Measurements from ENCODE around the gene TRIM38.

TRIM38 gene

DNA sequence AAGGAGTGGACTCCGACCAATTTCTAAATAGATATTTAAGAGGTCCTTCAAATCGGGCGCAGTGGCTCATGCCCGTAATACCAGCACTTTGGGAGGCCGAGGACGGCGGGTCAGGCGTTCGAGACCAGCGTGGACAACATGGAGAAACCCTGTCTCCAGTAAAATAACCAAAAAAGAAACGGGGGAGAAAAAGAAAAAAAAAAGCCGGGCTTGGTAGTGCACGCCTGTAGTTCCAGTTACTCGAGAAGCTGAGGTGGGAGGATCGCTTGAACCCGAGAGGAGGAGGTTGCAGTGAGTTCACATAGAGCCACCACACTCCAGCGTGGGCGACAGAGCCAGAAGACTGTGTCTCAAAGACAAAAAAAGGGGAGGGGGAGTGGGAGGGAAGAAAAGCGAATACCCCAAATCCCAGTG, 71.3 kb downstream of the TRIM38 start (continued):
- TF ChIP-seq, protein P1, sequence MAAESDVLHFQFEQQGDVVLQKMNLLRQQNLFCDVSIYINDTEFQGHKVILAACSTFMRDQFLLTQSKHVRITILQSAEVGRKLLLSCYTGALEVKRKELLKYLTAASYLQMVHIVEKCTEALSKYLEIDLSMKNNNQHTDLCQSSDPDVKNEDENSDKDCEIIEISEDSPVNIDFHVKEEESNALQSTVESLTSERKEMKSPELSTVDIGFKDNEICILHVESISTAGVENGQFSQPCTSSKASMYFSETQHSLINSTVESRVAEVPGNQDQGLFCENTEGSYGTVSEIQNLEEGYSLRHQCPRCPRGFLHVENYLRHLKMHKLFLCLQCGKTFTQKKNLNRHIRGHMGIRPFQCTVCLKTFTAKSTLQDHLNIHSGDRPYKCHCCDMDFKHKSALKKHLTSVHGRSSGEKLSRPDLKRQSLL (tag by site-specific recombination; IDR thresholded peaks at IDR 0.05) = peak; percentile 97
- 0 out of 2 replicates have a peak, but pooled peaks have one; percentile 3 for TF ChIP-seq ZXDB (tag by site-specific recombination; IDR thresholded peaks at IDR 0.05)
- TF ChIP-seq ZNF202 (tag by site-specific recombination; IDR thresholded peaks at IDR 0.05; ENCODE audit: borderline replicate concordance) = no peak

DNA sequence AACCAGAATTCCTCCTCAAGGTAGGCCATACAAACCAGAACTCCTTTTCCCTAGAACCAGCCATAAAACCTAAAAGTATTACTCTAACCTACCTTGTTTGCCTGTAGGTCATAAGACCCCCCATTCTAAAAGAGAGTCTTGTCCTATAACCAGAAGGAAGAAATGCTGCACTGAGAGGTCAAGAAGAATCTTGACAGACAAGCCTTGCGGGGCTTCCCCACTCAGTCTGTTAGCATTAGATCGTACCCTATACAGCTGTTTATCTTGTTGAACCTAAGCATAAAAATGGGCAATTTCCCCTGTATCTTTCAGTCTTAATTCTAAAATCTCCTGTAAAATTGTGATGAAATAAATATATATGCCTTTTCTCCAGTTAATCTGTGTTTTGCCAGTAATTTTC, 72.3 kb downstream of the TRIM38 start:
- H3K4me1 ChIP-seq (ENCODE audit: control insufficient read depth, insufficient read depth, low read length) = peaks cover under 1% of the 10 kb centered on the region; the same call in 1 of the 2 replicates
- H3K9me3 ChIP-seq (ENCODE audit: control insufficient read depth, insufficient read depth, low read depth, low read length) = no peaks in the 10 kb centered on the region
- TF ChIP-seq ZNF610 (tag by site-specific recombination; IDR thresholded peaks at IDR 0.05; ENCODE audit: borderline replicate concordance) (no peak), PRDM1 (tag by site-specific recombination; IDR thresholded peaks at IDR 0.05) (no peak), ZSCAN30 (tag by site-specific recombination; IDR thresholded peaks at IDR 0.05) (no peak), MZF1 (tag by site-specific recombination; IDR thresholded peaks at IDR 0.05; ENCODE audit: borderline replicate concordance) (no peak), SP3 (tag by site-specific recombination; IDR thresholded peaks at IDR 0.05) (no peak), ZNF792 (tag by site-specific recombination; IDR thresholded peaks at IDR 0.05) (no peak), RBAK (tag by site-specific recombination; IDR thresholded peaks at IDR 0.05) (no peak), ZNF433 (tag by site-specific recombination; IDR thresholded peaks at IDR 0.05; ENCODE audit: low read depth) (no peak), ZNF677 (tag by site-specific recombination; IDR thresholded peaks at IDR 0.05) (no peak), SP2 (tag by site-specific recombination; IDR thresholded peaks at IDR 0.05) (no peak), ZNF37A (tag by site-specific recombination; IDR thresholded peaks at IDR 0.05) (no peak), ZNF664 (tag by site-specific recombination; IDR thresholded peaks at IDR 0.05) (no peak), ZNF221 (tag by site-specific recombination; IDR thresholded peaks at IDR 0.05; ENCODE audit: borderline replicate concordance) (no peak), KLF10 (tag by site-specific recombination; IDR thresholded peaks at IDR 0.05) (no peak), ZNF223 (tag by site-specific recombination; IDR thresholded peaks at IDR 0.05) (no peak), ZNF114 (tag by site-specific recombination; IDR thresholded peaks at IDR 0.05) (no peak)
- TF ChIP-seq, protein P2, sequence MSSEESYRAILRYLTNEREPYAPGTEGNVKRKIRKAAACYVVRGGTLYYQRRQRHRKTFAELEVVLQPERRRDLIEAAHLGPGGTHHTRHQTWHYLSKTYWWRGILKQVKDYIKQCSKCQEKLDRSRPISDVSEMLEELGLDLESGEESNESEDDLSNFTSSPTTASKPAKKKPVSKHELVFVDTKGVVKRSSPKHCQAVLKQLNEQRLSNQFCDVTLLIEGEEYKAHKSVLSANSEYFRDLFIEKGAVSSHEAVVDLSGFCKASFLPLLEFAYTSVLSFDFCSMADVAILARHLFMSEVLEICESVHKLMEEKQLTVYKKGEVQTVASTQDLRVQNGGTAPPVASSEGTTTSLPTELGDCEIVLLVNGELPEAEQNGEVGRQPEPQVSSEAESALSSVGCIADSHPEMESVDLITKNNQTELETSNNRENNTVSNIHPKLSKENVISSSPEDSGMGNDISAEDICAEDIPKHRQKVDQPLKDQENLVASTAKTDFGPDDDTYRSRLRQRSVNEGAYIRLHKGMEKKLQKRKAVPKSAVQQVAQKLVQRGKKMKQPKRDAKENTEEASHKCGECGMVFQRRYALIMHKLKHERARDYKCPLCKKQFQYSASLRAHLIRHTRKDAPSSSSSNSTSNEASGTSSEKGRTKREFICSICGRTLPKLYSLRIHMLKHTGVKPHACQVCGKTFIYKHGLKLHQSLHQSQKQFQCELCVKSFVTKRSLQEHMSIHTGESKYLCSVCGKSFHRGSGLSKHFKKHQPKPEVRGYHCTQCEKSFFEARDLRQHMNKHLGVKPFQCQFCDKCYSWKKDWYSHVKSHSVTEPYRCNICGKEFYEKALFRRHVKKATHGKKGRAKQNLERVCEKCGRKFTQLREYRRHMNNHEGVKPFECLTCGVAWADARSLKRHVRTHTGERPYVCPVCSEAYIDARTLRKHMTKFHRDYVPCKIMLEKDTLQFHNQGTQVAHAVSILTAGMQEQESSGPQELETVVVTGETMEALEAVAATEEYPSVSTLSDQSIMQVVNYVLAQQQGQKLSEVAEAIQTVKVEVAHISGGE (tag by site-specific recombination; conservative IDR thresholded peaks at IDR 0.05; ENCODE audit: low read depth) = no peak
- TF ChIP-seq, protein P3, sequence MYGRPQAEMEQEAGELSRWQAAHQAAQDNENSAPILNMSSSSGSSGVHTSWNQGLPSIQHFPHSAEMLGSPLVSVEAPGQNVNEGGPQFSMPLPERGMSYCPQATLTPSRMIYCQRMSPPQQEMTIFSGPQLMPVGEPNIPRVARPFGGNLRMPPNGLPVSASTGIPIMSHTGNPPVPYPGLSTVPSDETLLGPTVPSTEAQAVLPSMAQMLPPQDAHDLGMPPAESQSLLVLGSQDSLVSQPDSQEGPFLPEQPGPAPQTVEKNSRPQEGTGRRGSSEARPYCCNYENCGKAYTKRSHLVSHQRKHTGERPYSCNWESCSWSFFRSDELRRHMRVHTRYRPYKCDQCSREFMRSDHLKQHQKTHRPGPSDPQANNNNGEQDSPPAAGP (tag by site-specific recombination; IDR thresholded peaks at IDR 0.05) = no peak
- TF ChIP-seq, protein P4, sequence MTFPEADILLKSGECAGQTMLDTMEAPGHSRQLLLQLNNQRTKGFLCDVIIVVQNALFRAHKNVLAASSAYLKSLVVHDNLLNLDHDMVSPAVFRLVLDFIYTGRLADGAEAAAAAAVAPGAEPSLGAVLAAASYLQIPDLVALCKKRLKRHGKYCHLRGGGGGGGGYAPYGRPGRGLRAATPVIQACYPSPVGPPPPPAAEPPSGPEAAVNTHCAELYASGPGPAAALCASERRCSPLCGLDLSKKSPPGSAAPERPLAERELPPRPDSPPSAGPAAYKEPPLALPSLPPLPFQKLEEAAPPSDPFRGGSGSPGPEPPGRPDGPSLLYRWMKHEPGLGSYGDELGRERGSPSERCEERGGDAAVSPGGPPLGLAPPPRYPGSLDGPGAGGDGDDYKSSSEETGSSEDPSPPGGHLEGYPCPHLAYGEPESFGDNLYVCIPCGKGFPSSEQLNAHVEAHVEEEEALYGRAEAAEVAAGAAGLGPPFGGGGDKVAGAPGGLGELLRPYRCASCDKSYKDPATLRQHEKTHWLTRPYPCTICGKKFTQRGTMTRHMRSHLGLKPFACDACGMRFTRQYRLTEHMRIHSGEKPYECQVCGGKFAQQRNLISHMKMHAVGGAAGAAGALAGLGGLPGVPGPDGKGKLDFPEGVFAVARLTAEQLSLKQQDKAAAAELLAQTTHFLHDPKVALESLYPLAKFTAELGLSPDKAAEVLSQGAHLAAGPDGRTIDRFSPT (tag by site-specific recombination; IDR thresholded peaks at IDR 0.05) = no peak
- POLR2A ChIA-PET = interaction anchor here (6.0 kb wide), 1 partner anchor 15 kb away, joined by 336 read pairs; a partner anchor contains a TSS
- CTCF ChIA-PET = no interaction called here
- H3K4me3 ChIP-seq (ENCODE audit: low read depth, low read length) = no peak overlapping the region
- no peaks in the 10 kb centered on the region for H3K36me3 ChIP-seq (ENCODE audit: control insufficient read depth in 2 of 2, insufficient read depth in 1 of 2, low read length in 2 of 2)
- H3K27ac ChIP-seq (ENCODE audit: extremely low read depth, low read depth, low read length) = no peak overlapping the region
